Breast epithelium (tissue), 3 donors: ENCODE results near the gene SLC35F3.

ENCODE experiments used
- POLR2A ChIP-seq: fragments of 450-650 bp; IDR thresholded peaks from one replicate; pipeline ENCODE4 v1.6.1; 2016; ENCODE audit warnings: antibody characterized with exemption, mild to moderate bottlenecking, moderate library complexity
- TF ChIP-seq, protein P1 (sequence below), 3 donors: fragments of 450-650 bp; IDR thresholded peaks; one replicate each; pipeline ENCODE4 v1.5.1; 2016 to 2017; ENCODE audit warnings: antibody characterized with exemption in 3 of 3, mild to moderate bottlenecking in 3 of 3, moderate library complexity in 3 of 3

DNA sequence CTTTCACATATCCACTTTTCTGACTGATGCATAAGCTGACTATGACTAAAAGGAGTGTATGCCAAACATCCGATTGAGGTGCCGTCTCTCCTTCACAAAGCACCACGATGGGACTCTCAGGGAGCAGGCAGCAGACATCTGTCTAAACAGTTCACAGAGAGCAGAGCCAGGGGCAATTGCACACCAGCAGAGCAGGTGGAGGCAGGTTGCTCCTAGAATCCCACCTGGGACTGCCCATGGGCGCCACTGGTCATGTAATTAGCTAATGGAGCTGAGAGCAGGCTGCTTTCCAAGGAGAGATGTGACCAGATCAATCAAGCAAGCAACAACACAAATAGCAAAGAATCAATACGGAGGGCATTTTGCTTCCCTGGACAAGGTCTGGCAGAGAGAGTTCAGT is 438.3 kb downstream of the SLC35F3 start:
- TF ChIP-seq POLR2A, result no peak
- TF ChIP-seq, protein P1, sequence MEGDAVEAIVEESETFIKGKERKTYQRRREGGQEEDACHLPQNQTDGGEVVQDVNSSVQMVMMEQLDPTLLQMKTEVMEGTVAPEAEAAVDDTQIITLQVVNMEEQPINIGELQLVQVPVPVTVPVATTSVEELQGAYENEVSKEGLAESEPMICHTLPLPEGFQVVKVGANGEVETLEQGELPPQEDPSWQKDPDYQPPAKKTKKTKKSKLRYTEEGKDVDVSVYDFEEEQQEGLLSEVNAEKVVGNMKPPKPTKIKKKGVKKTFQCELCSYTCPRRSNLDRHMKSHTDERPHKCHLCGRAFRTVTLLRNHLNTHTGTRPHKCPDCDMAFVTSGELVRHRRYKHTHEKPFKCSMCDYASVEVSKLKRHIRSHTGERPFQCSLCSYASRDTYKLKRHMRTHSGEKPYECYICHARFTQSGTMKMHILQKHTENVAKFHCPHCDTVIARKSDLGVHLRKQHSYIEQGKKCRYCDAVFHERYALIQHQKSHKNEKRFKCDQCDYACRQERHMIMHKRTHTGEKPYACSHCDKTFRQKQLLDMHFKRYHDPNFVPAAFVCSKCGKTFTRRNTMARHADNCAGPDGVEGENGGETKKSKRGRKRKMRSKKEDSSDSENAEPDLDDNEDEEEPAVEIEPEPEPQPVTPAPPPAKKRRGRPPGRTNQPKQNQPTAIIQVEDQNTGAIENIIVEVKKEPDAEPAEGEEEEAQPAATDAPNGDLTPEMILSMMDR (IDR thresholded peaks at IDR 0.05), result no peak
